M059J (cell line): ENCODE results near the gene UTS2R. TPM values are rescaled to one million over a fixed set of nuclear protein-coding genes. Genes with fewer than 3 reads are reported as not detected.
A peak's percentile ranks its signal among the peaks of the same experiment; 100 is the strongest.

Experiments used
- DNase-seq: peaks from one replicate; pipeline ENCODE4 v3.0.0-alpha.2; 2012; ENCODE audit warnings: low read depth
- total RNA-seq: library from RNA; depleted of rRNA; stranded (reverse); fragments of >200 nt; shearing (Covaris generic); gene quantifications from 2 replicates; pipeline ENCODE4 v1.2.3, GENCODE V29; 2014

The UTS2R gene
- total RNA-seq, 1 experiment from 2014 or later = not detected

DNA sequence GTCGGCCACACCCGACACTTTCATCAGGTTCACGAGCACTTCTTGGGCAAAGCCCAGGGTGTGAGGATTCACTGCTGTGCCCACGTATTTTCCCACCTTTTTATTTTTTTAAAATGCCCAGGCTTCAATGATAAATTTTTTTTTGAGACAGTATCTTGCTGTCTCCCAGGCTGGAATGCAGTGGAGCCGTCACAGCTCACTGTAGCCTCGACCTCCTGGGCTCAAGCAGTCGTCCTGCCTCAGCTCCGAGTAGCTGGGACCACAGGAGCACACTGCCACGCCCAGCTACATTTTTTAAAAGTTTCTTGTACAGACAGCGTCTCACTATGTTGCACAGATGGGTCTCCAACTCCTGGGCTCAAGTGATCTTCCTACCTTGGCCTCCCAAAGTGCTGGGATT, 17.8 kb downstream of the UTS2R start:
- DNase-seq = no peak

DNA sequence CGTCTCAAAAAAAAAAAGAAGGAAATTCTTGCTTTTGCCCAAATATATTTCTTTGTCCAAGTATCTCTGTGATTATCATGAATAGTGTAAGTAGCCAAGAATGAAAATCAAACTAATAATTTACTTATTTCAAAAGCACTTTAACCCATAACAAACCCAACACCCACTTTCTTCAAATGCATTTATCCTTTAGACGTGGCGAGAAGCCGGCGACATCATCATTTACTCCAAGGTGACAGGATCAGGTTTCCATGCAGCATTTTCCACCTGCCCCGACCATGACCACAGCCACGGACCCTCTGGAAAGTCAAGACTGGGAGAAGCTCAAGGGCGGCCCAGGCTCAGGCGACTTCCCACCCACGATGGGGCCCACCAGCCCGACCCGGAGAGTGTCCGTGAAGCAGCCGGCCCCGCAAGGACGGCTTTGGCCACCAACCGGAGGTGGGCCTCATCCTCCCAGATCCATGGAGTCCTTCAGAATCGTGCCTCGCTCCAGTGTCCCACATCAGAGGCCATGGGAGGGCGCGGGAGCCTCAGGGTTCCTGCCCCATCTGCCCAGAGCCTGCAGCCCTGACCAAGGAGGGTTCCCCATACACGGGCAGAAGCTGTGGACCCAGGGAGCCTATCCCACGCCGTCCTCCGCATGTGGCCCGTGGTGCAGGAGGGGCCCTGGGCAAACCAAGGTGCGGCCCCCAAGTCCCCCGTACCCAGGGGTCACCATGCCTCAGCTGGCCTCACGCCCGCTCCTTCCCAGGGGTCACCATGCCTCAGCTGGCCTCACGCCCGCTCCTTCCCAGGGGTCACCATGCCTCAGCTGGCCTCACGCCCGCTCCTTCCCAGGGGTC, 18.7 kb downstream of the UTS2R start:
- no peak for DNase-seq

DNA sequence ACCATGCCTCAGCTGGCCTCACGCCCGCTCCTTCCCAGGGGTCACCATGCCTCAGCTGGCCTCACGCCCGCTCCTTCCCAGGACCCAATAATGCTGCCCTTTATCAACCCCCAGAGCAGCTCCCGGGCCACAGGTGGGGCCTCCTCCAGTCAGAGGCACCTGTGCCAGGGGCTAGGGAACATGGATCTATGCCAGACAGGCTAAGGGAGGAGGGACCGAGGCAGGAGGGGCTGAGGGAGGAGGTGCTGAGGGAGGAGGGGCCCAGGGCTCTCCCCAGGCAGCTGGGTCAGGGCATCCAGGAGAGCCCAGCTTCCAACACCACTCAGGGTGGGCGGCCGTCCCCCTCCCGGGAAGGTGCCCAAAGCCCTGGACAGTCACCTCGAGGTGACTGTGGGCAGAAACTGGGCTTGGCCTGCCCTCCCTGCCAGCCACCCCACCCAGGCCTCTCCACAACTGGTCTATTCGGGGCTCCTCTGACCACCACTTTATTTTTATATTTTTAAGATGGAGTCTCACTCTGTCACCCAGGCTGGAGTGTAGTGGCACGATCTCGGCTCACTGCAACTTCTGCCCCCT, 19.4 kb downstream of the UTS2R start:
- DNase-seq = no peak

DNA sequence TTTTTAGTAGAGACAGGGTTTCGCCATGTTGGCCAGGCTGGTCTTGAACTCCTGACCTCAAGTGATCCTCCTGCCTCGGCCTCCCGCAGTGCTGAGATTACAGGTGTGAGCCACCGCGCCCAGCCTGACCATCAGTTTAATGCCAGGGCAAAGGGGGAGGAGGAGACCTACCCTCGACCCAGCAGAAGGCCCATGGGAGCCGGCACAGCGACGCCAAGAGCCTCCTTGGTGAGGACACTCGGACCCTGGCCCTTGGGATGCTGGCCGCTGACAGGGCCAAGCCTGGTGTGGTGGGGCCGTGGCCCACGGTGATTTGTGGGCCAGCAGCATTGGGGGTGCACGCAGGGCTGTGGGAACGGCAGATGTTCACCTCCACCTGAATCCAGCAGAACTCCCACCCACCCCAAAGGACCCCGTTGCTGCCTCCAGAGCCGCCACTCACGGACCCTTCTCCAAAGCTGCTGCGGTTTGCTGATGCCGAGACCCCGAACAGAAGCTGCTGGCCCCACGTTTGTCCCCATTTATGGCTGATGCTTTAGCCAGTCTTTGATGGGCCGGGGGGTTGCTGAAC, 20.0 kb downstream of the UTS2R start:
- no peak for DNase-seq

DNA sequence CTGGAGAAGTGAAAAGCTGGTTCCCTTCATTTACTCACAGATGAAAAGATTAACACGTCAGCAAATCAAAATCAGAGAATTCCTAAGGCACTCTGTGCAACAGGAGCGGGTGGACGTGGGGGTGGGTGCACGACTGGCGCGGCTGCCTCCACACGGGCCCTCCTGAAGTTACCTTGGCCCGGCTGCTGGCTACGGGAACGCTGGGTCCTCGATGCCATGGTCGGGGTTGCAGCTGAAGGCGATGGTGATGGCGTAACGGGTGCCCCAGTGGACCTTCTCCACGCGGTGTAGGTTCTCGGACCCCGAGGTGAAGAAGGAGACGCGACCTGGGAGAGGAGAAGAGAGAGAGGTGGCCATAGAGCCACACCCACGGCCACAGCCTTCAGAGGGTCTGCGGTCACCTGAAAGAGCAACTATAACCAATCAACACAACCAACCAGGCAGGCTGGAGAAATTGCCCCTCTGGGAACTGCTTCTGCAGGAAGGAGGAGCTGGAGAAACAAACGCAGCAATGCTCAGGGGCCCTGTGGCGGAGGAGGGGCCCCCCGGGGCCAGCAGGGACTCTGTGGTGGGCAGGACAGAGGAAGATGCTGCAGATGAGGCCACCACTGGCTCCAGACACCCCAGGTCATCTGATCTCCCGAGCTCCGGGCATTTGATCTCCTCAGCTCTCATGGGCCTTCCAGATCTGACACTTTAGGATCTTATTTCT, 20.8 kb downstream of the UTS2R start:
- DNase-seq = no peak

DNA sequence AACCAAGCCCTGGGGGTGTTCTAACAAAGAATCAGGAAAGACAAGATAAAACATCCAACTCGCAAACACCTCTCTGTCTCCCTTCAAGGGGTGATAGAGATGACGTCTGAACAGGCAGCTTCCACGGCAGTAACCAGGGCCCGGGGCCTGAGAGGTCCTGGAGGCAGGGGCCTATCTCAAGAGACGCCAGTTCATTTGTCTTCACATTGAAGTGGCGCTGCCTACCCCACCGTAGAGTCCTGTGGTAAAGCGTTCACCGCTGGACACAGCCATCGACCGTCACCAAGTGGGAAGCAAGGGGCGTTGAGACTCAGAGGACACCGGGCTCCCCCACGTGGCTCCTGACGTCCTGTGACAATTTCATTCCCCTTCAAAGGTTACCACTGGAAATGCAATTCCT, 21.4 kb downstream of the UTS2R start:
- DNase-seq = no peak

DNA sequence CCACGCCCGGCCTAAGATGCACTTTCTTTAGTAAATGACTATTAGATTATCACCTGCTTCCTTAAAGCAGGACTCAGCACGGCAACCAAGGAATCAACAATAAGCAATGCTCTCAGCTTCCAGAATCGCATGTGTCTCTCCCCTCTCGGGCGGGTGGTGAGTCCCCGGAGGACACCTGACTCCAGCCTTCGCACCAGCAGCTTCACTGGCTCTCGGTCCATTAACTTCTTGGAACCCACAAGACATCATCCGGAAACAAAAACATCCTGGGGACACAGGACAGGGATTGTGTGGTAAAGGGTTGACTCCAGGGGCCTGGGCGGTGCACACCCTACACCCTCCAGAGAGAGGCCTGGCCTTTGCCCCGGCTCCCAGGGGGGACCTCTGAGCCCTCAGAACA, 22.7 kb downstream of the UTS2R start:
- DNase-seq = no peak

DNA sequence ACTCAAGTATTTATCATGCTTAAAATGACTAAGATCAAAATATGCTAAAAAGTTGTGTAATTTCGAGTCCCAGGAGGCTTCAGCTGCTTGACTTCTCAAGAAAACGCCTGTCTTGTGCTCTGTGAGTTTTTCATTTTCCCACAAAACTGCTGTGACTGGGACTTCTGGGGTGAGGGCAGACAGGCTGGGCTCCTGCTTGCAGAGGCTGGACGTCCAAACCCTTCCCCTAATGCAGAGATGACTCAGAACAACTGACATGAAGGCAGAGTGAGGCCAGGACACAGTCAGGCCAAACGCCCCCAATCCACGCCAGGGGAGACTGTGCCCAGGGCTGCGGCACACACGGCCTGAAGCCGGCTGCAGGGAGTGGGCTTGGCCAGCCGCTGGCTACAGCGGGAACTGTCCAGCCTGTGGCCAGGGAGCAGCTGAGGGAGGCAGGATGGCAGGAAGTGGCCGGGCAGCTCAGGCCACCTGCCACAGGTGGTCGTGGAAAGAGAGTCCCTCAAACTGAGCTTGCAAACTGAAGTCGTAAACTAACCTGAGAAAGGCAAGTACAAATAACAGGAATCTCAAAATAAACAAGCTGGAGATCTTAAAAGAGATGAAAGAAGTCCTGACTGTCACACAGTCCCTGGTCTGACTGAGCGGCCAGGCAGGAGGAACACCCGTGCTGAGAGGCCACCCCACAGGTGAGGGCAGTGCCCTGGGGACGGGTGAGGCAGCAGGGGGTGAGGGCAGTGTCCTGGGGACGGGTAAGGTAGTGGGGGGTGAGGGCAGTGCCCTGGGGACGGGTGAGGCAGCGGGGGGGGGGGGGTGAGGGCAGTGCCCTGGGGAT, 25.3 kb downstream of the UTS2R start:
- DNase-seq = peak; percentile 29

DNA sequence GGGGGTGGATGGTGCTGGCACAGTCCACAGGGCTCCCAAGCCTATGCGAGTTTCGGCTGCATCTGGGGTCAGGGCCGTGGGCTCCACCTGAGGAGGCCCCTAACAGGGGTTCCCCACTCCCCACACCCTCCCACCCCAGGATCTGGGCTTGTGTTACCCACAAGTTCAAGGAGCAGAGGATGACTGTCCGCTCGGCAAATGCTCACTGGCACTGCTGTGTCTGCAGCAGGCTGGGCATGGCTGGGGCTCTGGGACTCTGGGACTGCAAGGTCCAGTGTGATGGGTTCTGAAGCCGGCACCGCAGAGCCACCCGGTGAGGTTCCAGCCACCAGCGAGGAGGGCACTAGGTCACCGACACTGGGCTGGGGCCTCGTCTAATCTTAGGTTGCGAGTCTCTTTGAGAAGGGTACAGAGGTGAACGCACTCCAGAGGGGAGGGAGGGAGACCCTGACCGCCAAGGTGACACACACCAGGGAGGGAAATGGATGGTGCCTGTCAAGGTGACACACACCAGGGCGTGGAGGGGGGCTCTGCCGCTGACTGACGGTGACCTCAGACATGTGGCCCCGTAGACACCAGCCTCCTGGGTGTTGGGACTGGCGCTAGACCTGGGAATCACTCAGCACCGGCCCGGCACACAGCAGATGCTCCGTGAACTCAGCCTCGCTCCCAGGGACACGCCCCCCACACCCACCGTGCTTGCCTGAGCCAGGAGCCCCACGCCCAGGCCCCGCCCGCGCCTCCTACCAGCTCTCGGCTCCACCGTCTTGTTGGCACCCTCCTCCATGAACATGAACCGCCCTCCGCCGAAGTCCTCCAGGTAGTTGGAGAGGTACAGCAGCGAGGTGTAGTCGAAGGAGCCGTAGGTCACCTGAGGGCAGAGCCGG, 26.1 kb downstream of the UTS2R start:
- no peak for DNase-seq

DNA sequence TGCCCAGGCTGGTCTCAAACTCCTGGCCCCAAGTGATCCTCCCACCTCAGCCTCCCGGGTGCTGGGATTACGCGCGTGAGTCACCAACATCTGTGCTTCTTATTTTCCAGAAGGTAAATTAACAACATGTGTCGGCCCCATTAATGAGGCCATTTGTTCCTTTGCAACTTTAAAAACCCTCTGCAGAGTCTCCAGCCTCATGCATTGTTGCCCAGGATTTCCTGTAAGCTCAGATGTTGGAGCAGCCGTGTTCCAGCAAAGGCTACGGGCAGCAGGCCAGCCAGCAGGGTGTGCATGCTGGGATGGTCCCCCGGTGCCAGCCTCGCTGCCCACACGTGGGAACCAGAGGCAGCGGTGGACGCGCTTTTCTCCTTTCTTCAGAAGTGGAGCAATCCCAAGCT, 27.5 kb downstream of the UTS2R start:
- DNase-seq = no peak

DNA sequence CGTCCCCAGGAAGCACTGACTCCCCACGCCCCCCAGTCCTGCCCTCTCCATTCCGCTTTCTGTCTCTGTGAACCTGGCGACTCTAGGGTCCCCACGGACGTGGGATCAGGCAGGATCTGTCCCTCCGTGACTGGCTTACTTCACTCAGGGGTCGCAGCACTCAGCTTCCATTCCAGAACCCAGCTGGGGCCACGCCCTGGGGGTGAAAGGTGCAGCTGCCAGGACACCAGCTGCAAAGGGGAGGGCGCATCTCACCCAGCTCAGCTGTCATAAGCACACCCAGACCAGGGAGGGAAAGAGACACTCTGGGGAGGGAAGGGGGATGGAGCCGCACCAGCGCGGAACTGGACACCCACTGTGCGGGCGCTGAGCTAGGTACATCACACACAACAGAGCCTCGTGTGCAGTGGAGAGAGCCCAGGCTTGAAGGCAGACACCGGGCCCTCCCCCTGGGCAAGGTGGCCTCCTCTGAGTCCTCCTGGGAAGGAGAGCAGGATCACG, 28.1 kb downstream of the UTS2R start:
- DNase-seq = no peak

DNA sequence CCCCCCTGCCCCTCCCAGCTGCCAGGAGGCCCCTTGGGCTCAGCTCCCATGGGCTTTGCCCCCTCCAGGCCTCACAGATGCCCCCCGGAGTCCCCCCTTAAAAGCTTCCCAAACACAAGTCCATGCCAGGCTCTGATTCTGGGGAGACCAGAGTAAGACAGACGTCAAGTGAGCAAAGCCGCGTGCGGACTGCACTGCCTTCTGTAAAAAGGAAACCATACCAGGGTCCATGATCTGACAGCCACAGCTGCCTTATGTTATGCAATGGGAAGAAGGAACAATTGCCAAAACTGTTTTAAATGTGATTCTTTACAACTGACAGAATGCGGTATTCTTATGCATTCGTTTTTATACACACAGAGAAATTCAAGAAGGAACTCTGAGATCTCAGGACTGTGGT, 28.6 kb downstream of the UTS2R start:
- no peak for DNase-seq

DNA sequence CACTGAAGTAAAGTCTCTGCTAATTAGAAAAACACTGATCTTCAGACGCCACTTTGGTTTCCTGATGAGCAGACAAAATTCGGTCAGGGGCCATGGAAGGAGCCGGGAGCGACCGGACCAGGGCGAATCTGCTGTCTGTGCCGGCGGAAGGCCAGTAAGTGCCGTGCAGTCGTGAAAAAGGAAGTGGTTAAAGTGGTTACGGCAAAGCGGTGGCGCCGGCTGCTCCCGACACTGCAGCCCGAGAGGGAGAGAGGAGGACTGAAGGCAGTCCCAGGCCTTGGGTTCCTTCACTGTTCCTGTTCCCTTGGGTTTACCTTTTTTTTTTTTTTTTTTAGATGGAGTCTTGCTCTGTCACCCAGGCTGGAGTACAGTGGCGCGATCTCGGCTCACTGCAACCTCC, 29.3 kb downstream of the UTS2R start:
- no peak for DNase-seq

DNA sequence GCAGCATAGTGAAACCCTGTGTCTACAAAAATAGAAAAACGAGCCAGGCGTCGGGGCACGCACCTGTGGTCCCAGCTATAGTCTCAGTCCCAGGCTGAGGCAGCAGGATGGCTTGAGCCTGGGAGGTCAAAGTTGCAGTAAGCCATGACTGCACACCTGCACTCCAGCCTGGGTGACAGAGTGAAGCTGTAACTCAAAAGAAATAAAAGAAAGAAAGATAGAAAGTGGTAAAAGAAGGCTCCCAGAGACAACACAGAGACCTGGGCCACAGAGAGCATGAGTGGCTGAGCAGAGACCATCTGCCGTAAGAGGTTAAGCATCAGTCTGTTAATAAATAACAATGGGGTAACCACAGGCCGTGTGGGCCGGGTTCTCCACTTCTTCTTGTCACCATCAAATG, 31.3 kb downstream of the UTS2R start:
- no peak for DNase-seq

DNA sequence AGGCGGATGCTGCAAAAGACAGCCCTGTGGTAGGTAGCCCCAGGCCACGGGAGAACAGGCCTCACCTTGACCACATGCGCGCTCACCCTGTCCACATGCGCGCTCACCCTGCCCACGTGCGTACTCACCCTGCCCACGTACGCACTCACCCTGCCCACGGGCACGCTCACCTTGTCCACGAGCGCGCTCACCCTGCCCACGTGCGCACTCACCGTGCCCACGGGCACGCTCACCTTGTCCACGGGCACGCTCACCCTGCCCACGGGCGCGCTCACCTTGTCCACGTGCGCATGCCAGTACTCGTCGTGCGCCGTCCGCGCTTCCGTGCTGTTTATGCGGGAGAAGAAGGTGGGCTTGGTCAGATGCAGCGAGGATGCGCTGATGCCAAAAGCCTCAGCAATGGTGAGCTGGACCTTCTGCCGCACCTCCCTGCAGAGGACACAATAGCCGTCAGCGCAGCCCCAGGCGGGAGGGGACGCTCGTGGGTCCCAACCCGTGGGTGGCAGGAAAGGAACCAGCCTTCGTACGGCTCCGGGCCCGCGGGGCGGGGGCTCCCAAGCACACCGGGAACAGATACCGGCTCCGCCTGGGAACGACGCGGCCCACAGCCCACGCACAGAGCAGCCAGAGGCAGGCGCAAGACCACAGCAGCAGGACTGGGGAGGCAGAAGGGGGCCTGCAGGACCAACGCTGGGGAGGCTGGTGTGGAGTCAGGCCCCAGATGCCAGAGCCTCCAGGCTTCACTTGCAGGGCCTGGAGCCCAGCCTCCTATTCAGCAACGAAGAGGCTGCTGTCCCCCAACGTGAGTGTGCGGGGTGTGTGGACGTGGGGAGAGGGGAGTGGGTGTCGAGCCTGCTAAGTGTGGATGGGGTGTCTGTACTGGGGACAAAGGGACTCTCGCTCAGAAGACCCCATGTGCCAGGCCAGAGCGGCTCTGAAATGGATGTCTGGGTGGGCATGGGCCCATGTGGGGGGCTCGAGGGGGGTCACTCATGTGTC, 32.4 kb downstream of the UTS2R start:
- no peak for DNase-seq

DNA sequence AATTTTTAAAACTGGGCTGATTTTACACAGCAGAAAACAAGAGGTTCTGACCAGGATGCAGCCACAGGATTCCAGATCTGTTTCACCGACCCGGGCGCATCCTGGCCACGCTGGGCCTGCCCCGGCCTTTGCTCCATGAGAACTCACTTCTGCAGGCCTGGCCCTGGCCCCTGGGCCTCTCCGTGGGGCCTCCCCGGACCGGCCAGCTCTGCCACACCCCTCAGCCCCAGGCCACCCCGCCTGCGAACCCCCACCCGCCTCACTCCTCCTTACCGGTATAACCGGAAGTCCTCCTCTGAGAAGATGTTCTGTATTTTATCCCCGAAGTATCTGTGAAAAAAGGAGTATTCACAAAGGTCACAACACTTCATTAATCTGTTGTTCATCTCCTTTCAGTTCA, 33.5 kb downstream of the UTS2R start:
- no peak for DNase-seq

DNA sequence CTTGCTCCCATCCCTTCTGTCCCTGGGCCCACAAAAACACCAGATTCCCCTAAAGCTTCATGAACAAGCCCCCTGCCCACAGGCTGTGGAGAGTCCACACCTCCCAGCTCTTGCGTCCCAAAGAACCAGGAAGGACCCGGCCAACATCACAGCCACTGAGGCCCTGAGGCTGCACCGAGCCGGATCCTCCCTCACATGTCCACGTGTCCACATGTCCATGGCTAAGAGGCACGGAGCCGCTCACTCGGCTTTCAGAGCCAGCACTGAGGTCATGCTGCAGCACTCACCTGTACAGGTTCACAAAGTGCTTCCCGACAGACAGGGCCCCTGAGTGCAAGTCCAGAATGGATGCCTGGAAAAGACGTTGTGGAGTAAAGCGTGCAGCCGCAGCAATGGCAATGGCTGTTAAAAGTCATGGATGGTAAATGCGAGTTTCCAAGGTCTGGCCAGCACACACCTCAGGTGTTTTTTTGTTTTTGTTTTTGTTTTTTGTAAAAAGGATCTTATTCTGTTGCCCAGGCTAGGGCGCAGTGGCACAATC, 34.6 kb downstream of the UTS2R start:
- no peak for DNase-seq

DNA sequence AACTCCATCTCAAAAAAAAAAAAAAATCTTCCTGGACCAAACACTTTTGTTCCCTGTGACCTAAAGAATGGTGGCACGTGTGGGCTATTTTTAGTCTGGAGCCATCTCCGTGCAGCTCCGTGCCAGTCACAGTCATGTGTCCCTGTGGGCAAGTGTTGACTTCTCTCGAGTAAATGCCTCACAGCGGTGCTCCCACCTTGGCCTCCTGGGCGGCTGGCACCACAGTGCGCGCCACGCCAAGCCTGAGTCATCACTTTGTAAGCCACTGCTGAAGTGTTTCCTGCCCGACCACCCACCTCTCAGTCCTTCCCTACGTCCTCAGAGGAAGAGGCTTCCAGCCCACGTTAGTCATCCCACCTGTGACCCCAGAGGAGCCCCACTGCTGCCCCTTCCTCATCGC, 35.7 kb downstream of the UTS2R start:
- peak; percentile 80 for DNase-seq
